Measurements from ENCODE around the gene CREB3L1.

CREB3L1 gene

GRCh38 chr11:46277622-46278386 is at the start of gene CREB3L1:
TSS of gene CREB3L1 (plus strand) at chr11:46277662. CDS start at chr11:46278112, 450 bp downstream.
- no peak for DNase-seq (ENCODE audit: low read depth)

- no peak for DNase-seq (ENCODE audit: low read depth)
Observed at GRCh38 chr11:46229230-46229629, 48.2 kb upstream of the CREB3L1 start.

- DNase-seq (ENCODE audit: low read depth), result no peak
Observed at GRCh38 chr11:46234311-46234710, 43.2 kb upstream of the CREB3L1 start.

GRCh38 chr11:46235777-46236688 is 41.4 kb upstream of the CREB3L1 start:
- DNase-seq (ENCODE audit: low read depth), result no peak

GRCh38 chr11:46236918-46237247 is 40.6 kb upstream of the CREB3L1 start:
- DNase-seq (ENCODE audit: low read depth), result no peak

GRCh38 chr11:46237248-46238077 is 40.0 kb upstream of the CREB3L1 start:
- no peak for DNase-seq (ENCODE audit: low read depth)

GRCh38 chr11:46238078-46238966 is 39.1 kb upstream of the CREB3L1 start:
- no peak for DNase-seq (ENCODE audit: low read depth)

- DNase-seq (ENCODE audit: low read depth), result no peak
Observed at GRCh38 chr11:46238967-46239800, 38.3 kb upstream of the CREB3L1 start.

GRCh38 chr11:46239801-46240061 is 37.7 kb upstream of the CREB3L1 start:
- no peak for DNase-seq (ENCODE audit: low read depth)

GRCh38 chr11:46240371-46240770 is 37.1 kb upstream of the CREB3L1 start:
- DNase-seq (ENCODE audit: low read depth), result no peak

GRCh38 chr11:46240861-46241260 is 36.6 kb upstream of the CREB3L1 start:
- no peak for DNase-seq (ENCODE audit: low read depth)

GRCh38 chr11:46242041-46242951 is 35.2 kb upstream of the CREB3L1 start:
- no peak for DNase-seq (ENCODE audit: low read depth)

GRCh38 chr11:46242952-46243795 is 34.3 kb upstream of the CREB3L1 start:
- DNase-seq (ENCODE audit: low read depth), result peak; percentile 97

GRCh38 chr11:46243796-46244109 is 33.7 kb upstream of the CREB3L1 start:
- no peak for DNase-seq (ENCODE audit: low read depth)

- no peak for DNase-seq (ENCODE audit: low read depth)
Observed at GRCh38 chr11:46246521-46246920, 30.9 kb upstream of the CREB3L1 start.

- no peak for DNase-seq (ENCODE audit: low read depth)
Observed at GRCh38 chr11:46247090-46247489, 30.4 kb upstream of the CREB3L1 start.

GRCh38 chr11:46247659-46248058 is 29.8 kb upstream of the CREB3L1 start:
- DNase-seq (ENCODE audit: low read depth), result no peak

GRCh38 chr11:46248289-46249102 is 29.0 kb upstream of the CREB3L1 start:
- DNase-seq (ENCODE audit: low read depth), result peak; percentile 91
